HepG2 (cell line): ENCODE results near the gene RAB17. TPM values are rescaled to one million over a fixed set of nuclear protein-coding genes. Genes with fewer than 3 reads are reported as not detected.
A peak's percentile ranks its signal among the peaks of the same experiment; 100 is the strongest.

ENCODE experiments used
- ARID2 ChIP-seq: sonication (generic); formaldehyde crosslinking; IDR thresholded peaks from 2 replicates; pipeline ENCODE4 v1.8.1; 2022; ENCODE audit warnings: mild to moderate bottlenecking, missing genetic modification reagents, borderline replicate concordance
- CAMTA2 ChIP-seq: sonication (generic); formaldehyde crosslinking; IDR thresholded peaks from 2 replicates; pipeline ENCODE4 v1.4.0; 2020; ENCODE audit warnings: mild to moderate bottlenecking, missing genetic modification reagents, borderline replicate concordance
- CEBPG ChIP-seq: IDR thresholded peaks from 2 replicates; pipeline ENCODE4 v1.6.1; 2016
- IKZF1 ChIP-seq: fragments of 450-650 bp; IDR thresholded peaks from 2 replicates; pipeline ENCODE4 v1.7.1; 2016
- IKZF4 ChIP-seq: sonication (generic); formaldehyde crosslinking; IDR thresholded peaks from 2 replicates; pipeline ENCODE4 v1.5.1; 2020; ENCODE audit warnings: borderline replicate concordance, mild to moderate bottlenecking, low read depth, missing genetic modification reagents; ENCODE audit errors: not compliant biosample characterization
- KDM5B ChIP-seq: sonication (generic); formaldehyde crosslinking; IDR thresholded peaks from 2 replicates; pipeline ENCODE4 v1.4.0; 2020; ENCODE audit warnings: missing genetic modification reagents, mild to moderate bottlenecking, borderline replicate concordance
- MEIS2 ChIP-seq: sonication (generic); formaldehyde crosslinking; IDR thresholded peaks from 2 replicates; pipeline ENCODE4 v1.9.0; 2021; ENCODE audit warnings: mild to moderate bottlenecking, missing genetic modification reagents
- NONO ChIP-seq, 2 experiments: fragments of 450-650 bp in 1 of 2; sonication (generic) in 1 of 2; formaldehyde crosslinking in 1 of 2; IDR thresholded peaks in 1 of 2; conservative IDR thresholded peaks in 1 of 2; 2 replicates each; pipeline versions ENCODE4 v1.6.1 to v1.8.0; 2017 to 2022; ENCODE audit warnings: mild to moderate bottlenecking in 1 of 2, missing genetic modification reagents in 1 of 2, moderate library complexity in 1 of 2
- NR1H2 ChIP-seq: sonication (generic); formaldehyde crosslinking; IDR thresholded peaks from 2 replicates; pipeline ENCODE4 v1.8.1; 2022; ENCODE audit warnings: low read depth, missing genetic modification reagents, borderline replicate concordance
- PCBP1 ChIP-seq: fragments of 200-400 bp; formaldehyde crosslinking; IDR thresholded peaks from 2 replicates; pipeline ENCODE4 v1.6.1; 2017; ENCODE audit warnings: mild to moderate bottlenecking, low read depth, low read length, borderline replicate concordance
- PHF20 ChIP-seq: sonication (generic); formaldehyde crosslinking; IDR thresholded peaks from 2 replicates; pipeline ENCODE4 v1.5.0; 2020; ENCODE audit warnings: mild to moderate bottlenecking, missing genetic modification reagents
- SMARCE1 ChIP-seq: fragments of 450-650 bp; IDR thresholded peaks from 2 replicates; pipeline ENCODE4 v1.6.1; 2017; ENCODE audit warnings: borderline replicate concordance
- SNAPC2 ChIP-seq: sonication (generic); formaldehyde crosslinking; IDR thresholded peaks from 2 replicates; pipeline ENCODE4 v1.8.1; 2022; ENCODE audit warnings: mild to moderate bottlenecking, missing genetic modification reagents
- SP1 ChIP-seq, 2 experiments: fragments of 450-650 bp in 1 of 2; sonication (generic) in 1 of 2; formaldehyde crosslinking in 1 of 2; IDR thresholded peaks; 2 replicates each; pipeline versions ENCODE4 v1.4.0 to v1.6.1; 2016 to 2020; ENCODE audit warnings: missing genetic modification reagents in 1 of 2
- TEAD2 ChIP-seq: sonication (generic); formaldehyde crosslinking; IDR thresholded peaks from 2 replicates; pipeline ENCODE4 v1.9.0; 2021; ENCODE audit warnings: missing genetic modification reagents
- THYN1 ChIP-seq: sonication (generic); formaldehyde crosslinking; IDR thresholded peaks from 2 replicates; pipeline ENCODE4 v1.8.1; 2023; ENCODE audit warnings: low read depth, mild to moderate bottlenecking, moderate library complexity, missing genetic modification reagents, borderline replicate concordance
- U2AF2 ChIP-seq: fragments of 200-400 bp; formaldehyde crosslinking; IDR thresholded peaks from 2 replicates; pipeline ENCODE4 v1.6.1; 2017; ENCODE audit warnings: low read depth, mild to moderate bottlenecking, low read length
- ZC3H13 ChIP-seq: sonication (generic); formaldehyde crosslinking; IDR thresholded peaks from 2 replicates; pipeline ENCODE4 v1.8.1; 2023; ENCODE audit warnings: mild to moderate bottlenecking, missing genetic modification reagents, moderate library complexity
- ZNF232 ChIP-seq: sonication (generic); formaldehyde crosslinking; IDR thresholded peaks from 2 replicates; pipeline ENCODE4 v1.4.0; 2020; ENCODE audit warnings: missing genetic modification reagents, borderline replicate concordance
- ZNF501 ChIP-seq: sonication (generic); formaldehyde crosslinking; IDR thresholded peaks from 2 replicates; pipeline ENCODE4 v1.5.1; 2020; ENCODE audit warnings: mild to moderate bottlenecking, moderate library complexity, missing genetic modification reagents
- ZNF550 ChIP-seq: sonication (generic); formaldehyde crosslinking; IDR thresholded peaks from 2 replicates; pipeline ENCODE4 v1.4.0; 2020; ENCODE audit warnings: mild to moderate bottlenecking, missing genetic modification reagents, borderline replicate concordance
- ZNF557 ChIP-seq: sonication (generic); formaldehyde crosslinking; IDR thresholded peaks from 2 replicates; pipeline ENCODE4 v1.4.0; 2020; ENCODE audit warnings: missing genetic modification reagents
- ZNF564 ChIP-seq: sonication (generic); formaldehyde crosslinking; IDR thresholded peaks from 2 replicates; pipeline ENCODE4 v1.8.1; 2023; ENCODE audit warnings: mild to moderate bottlenecking, missing genetic modification reagents
- ZNF616 ChIP-seq: sonication (generic); formaldehyde crosslinking; IDR thresholded peaks from 2 replicates; pipeline ENCODE4 v1.5.0; 2020; ENCODE audit warnings: low read depth, mild to moderate bottlenecking, missing genetic modification reagents
- ZNF839 ChIP-seq: sonication (generic); formaldehyde crosslinking; IDR thresholded peaks from 2 replicates; pipeline ENCODE4 v1.4.0; 2020; ENCODE audit warnings: missing genetic modification reagents, mild to moderate bottlenecking, borderline replicate concordance
- polyA plus RNA-seq, 8 experiments: library from polyadenylated mRNA; depleted of rRNA in 3 of 8; stranded (reverse) in 7 of 8; unstranded in 1 of 8; fragments of >200 nt; fragmentation: Illumina TruSeq in 4 of 8; extraction: Trizol in 4 of 8; gene quantifications; 2 replicates each; pipeline versions ENCODE4 v1.2.1 to v1.2.3, GENCODE V29; 2011 to 2016; ENCODE audit warnings: low read depth in 4 of 8, missing spikeins in 1 of 8, mixed read lengths in 1 of 8; ENCODE audit not compliant: insufficient read depth in 1 of 8
- total RNA-seq, 5 experiments: library from RNA; depleted of rRNA; stranded (reverse); fragments of >200 nt; fragmentation: Illumina TruSeq; extraction: Trizol; gene quantifications; 2 replicates each; pipeline ENCODE4 v1.2.3, GENCODE V29; 2016; ENCODE audit warnings: low read depth in 1 of 5
- TF ChIP-seq, protein P1 (sequence below): sonication (generic); formaldehyde crosslinking; IDR thresholded peaks from 2 replicates; pipeline ENCODE4 v1.9.0; 2021; ENCODE audit warnings: missing genetic modification reagents, mild to moderate bottlenecking, borderline replicate concordance
- TF ChIP-seq, protein P2 (sequence below): sonication (generic); formaldehyde crosslinking; IDR thresholded peaks from 2 replicates; pipeline ENCODE4 v1.5.1; 2020; ENCODE audit warnings: missing genetic modification reagents, mild to moderate bottlenecking, borderline replicate concordance
- TF ChIP-seq, protein P3 (sequence below): sonication (generic); formaldehyde crosslinking; IDR thresholded peaks from 2 replicates; pipeline ENCODE4 v1.8.0; 2022; ENCODE audit warnings: mild to moderate bottlenecking, missing genetic modification reagents, borderline replicate concordance

RAB17 gene
- total and polyA plus RNA-seq, 2 of the 13 experiments (the other 11 are each of a cell fraction or from before 2014, with no cell fraction given) = 68.0 to 124 TPM

DNA sequence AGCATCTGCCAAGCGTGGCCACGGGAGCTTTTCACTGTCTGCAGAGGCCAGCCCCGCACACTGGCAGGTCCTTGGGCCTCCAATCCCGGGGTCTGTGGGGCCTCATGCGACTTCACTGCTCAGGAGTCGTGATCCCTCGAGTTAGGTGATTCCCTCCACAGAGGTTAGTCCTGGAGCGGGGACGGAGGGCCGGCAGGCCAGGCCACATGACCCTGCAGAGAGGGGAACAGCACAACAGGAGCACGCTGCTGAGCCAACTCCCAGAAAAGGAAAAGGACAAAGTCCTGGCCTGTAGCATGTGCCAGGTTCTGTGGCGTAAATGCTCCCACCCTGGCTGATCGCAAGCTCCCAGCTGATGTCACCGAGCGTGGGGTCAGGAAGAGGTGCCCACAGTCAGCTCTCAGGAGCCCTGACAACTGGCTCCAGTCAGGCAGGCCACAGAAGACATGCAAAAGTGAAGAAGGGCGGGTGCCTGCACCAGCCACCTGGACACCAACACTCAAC is 39.4 kb downstream of the RAB17 start (continued):
- TF ChIP-seq, protein P1, sequence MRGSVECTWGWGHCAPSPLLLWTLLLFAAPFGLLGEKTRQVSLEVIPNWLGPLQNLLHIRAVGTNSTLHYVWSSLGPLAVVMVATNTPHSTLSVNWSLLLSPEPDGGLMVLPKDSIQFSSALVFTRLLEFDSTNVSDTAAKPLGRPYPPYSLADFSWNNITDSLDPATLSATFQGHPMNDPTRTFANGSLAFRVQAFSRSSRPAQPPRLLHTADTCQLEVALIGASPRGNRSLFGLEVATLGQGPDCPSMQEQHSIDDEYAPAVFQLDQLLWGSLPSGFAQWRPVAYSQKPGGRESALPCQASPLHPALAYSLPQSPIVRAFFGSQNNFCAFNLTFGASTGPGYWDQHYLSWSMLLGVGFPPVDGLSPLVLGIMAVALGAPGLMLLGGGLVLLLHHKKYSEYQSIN = no peak
- TF ChIP-seq IKZF1 (no peak), U2AF2 (no peak), ZNF839 (CRISPR knock-in tag) (no peak), NONO (IDR thresholded peaks at IDR 0.05) (no peak), NONO (CRISPR knock-in tag; conservative IDR thresholded peaks at IDR 0.05) (no peak; the same call in 1 of the 2 replicates), ZNF550 (CRISPR knock-in tag) (no peak), TEAD2 (CRISPR knock-in tag) (no peak), ZC3H13 (CRISPR knock-in tag) (no peak), NR1H2 (no peak), IKZF4 (CRISPR knock-in tag) (no peak), CEBPG (CRISPR knock-in tag) (no peak), ZNF232 (CRISPR knock-in tag) (no peak), ARID2 (no peak), CAMTA2 (CRISPR knock-in tag) (no peak), ZNF501 (CRISPR knock-in tag) (no peak), PHF20 (CRISPR knock-in tag) (peak; percentile 55; the same call in 1 of the 2 replicates), SP1 (IDR thresholded peaks at IDR 0.05) (no peak), SP1 (CRISPR knock-in tag; IDR thresholded peaks at IDR 0.05) (no peak), SMARCE1 (no peak), SNAPC2 (CRISPR knock-in tag) (no peak), ZNF564 (CRISPR knock-in tag) (no peak), THYN1 (CRISPR knock-in tag) (no peak), ZNF557 (CRISPR knock-in tag) (no peak), MEIS2 (CRISPR knock-in tag) (no peak), KDM5B (CRISPR knock-in tag) (peak; percentile 57; the same call in 1 of the 2 replicates), PCBP1 (no peak), ZNF616 (CRISPR knock-in tag) (no peak)
- TF ChIP-seq, protein P2, sequence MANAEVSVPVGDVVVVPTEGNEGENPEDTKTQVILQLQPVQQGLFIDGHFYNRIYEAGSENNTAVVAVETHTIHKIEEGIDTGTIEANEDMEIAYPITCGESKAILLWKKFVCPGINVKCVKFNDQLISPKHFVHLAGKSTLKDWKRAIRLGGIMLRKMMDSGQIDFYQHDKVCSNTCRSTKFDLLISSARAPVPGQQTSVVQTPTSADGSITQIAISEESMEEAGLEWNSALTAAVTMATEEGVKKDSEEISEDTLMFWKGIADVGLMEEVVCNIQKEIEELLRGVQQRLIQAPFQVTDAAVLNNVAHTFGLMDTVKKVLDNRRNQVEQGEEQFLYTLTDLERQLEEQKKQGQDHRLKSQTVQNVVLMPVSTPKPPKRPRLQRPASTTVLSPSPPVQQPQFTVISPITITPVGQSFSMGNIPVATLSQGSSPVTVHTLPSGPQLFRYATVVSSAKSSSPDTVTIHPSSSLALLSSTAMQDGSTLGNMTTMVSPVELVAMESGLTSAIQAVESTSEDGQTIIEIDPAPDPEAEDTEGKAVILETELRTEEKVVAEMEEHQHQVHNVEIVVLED (CRISPR knock-in tag) = no peak
- TF ChIP-seq, protein P3, sequence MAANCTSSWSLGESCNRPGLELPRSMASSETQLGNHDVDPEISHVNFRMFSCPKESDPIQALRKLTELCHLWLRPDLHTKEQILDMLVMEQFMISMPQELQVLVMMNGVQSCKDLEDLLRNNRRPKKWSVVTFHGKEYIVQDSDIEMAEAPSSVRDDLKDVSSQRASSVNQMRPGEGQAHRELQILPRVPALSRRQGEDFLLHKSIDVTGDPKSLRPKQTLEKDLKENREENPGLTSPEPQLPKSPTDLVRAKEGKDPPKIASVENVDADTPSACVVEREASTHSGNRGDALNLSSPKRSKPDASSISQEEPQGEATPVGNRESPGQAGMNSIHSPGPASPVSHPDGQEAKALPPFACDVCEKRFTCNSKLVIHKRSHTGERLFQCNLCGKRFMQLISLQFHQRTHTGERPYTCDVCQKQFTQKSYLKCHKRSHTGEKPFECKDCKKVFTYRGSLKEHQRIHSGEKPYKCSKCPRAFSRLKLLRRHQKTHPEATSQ (CRISPR knock-in tag) = no peak
